Endothelial cell of umbilical vein (primary cell): ENCODE measurements around the gene SPOP.

Experiments
- EZH2 ChIP-seq: IDR thresholded peaks from 2 replicates; pipeline ENCODE4 v1.6.1; 2012; ENCODE audit warnings: borderline replicate concordance, low read depth, mild to moderate bottlenecking, moderate library complexity, low read length, inconsistent platforms; ENCODE audit not compliant: severe bottlenecking
- FOS ChIP-seq: IDR thresholded peaks from 2 replicates; pipeline ENCODE4 v1.6.1; 2011; ENCODE audit warnings: mild to moderate bottlenecking, low read length, moderate library complexity, borderline replicate concordance; ENCODE audit not compliant: insufficient read depth
- GATA2 ChIP-seq: IDR thresholded peaks from 2 replicates; pipeline ENCODE4 v1.7.0; 2011; ENCODE audit warnings: low read depth, mild to moderate bottlenecking, moderate library complexity, mixed read lengths, low read length; ENCODE audit not compliant: insufficient read length, insufficient read depth
- JUN ChIP-seq: IDR thresholded peaks from 2 replicates; pipeline ENCODE4 v1.6.1; 2011; ENCODE audit warnings: borderline replicate concordance, low read depth; ENCODE audit not compliant: insufficient read length, insufficient read depth
- MAX ChIP-seq: IDR thresholded peaks from 2 replicates; pipeline ENCODE4 v1.6.1; 2011; ENCODE audit not compliant: insufficient read depth, insufficient read length
- MYC ChIP-seq: IDR thresholded peaks from one replicate; pipeline ENCODE4 v1.6.1; 2011; ENCODE audit warnings: mild to moderate bottlenecking, low read depth, low read length
- POLR2A ChIP-seq: IDR thresholded peaks from 2 replicates; pipeline ENCODE4 v1.6.1; 2012; ENCODE audit warnings: low read depth, mild to moderate bottlenecking, control low read depth, low read length
- POLR2AphosphoS5 ChIP-seq: IDR thresholded peaks from 2 replicates; pipeline ENCODE4 v1.6.1; 2012; ENCODE audit warnings: low read depth, mild to moderate bottlenecking, control low read depth, low read length, moderate library complexity; ENCODE audit not compliant: insufficient read depth
- TF ChIP-seq, protein P1 (sequence below), 2 donors: IDR thresholded peaks; 1 replicate in 1 of 2; 2 replicates in 1 of 2; pipeline ENCODE4 v1.5.1; 2011; ENCODE audit warnings: low read length in 2 of 2, mild to moderate bottlenecking in 2 of 2, moderate library complexity in 2 of 2, control low read depth in 1 of 2, inconsistent platforms in 1 of 2, low read depth in 1 of 2; ENCODE audit not compliant: insufficient read depth in 1 of 2; ENCODE audit errors: extremely low read depth in 1 of 2

DNA sequence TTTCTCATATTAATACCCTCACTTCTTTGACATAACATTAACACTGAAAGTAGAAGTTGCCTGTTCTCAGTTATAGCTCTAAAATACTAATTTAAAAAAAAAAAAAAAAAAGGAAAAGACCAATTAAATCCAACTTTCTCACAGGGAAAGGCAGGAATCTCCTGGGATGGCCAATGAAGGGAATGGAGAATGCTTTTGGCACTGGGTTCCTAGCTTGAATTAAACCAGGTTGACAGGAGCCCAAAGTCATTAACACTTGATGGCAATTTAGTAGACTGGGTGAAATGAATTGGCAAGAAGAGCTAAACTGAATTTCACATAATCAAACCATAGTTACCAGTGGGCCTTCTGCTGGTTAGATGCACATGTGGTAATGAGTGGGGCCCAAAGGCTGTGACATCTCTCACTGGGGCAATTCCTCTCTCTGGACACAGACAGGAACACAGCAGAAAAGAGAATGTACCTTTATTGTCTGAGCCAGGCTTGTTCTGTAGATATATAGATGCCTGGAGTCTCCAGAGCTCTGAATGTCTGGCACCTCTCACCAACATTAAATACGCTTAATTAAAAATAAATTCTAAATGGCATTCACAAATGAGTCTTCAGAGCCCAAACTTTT, 64.6 kb downstream of the SPOP start:
- TF ChIP-seq POLR2A: no peak
- TF ChIP-seq POLR2AphosphoS5: no peak
- TF ChIP-seq, protein P1, sequence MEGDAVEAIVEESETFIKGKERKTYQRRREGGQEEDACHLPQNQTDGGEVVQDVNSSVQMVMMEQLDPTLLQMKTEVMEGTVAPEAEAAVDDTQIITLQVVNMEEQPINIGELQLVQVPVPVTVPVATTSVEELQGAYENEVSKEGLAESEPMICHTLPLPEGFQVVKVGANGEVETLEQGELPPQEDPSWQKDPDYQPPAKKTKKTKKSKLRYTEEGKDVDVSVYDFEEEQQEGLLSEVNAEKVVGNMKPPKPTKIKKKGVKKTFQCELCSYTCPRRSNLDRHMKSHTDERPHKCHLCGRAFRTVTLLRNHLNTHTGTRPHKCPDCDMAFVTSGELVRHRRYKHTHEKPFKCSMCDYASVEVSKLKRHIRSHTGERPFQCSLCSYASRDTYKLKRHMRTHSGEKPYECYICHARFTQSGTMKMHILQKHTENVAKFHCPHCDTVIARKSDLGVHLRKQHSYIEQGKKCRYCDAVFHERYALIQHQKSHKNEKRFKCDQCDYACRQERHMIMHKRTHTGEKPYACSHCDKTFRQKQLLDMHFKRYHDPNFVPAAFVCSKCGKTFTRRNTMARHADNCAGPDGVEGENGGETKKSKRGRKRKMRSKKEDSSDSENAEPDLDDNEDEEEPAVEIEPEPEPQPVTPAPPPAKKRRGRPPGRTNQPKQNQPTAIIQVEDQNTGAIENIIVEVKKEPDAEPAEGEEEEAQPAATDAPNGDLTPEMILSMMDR (IDR thresholded peaks at IDR 0.05; ENCODE audit: extremely low read depth in 1 of 2, insufficient read depth in 1 of 2, low read depth in 1 of 2, low read length in 2 of 2): no peak
- TF ChIP-seq MAX: no peak
- TF ChIP-seq FOS: no peak
- no peak for TF ChIP-seq GATA2
- no peak for TF ChIP-seq EZH2
- TF ChIP-seq MYC: no peak
- no peak for TF ChIP-seq JUN
